Measurements from ENCODE around the gene SSR2.

Gene SSR2

DNA sequence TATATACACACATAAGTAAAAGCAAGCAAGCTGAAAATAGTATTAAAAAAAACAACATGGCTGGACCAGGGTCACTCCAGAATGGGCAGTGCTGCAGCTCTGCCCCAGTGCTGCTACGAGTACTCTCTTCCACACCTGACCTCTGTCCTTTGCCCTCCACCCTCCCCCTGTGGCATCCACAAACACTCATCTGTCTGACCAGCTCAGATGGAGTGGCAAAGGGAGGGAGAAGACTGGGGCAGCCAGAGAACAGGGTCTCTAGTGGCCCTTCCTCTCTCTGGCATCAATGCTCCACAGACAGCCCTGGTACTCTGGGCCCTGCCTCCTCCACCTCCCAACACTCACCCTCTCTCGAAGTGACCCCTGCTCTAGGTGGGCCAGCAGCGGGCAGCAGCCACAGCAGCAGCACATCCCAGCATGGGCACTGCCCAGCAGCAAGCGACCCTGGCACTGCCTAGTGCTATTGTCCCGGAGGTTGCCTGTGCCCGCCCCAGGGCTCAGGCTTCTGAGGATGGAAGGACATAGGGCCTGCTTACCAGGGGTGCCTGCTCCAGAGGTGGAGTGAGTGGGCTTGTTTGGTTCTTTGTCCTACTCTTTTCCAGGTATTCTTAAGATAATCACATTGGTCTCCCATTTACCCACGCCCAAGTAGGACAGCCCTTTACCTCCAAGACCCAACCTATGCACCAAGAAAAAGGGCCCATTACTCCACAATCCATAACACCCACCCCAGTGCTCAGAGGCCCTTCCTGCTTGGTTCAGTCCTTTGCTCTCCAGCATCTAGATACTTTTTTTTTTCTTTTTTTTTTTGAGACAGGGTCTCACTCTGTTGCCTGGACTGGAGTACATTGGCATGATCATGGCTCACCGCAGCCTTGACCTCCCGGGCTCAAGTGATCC, 48.6 kb downstream of the SSR2 start:
- DNase-seq = no peak

- DNase-seq = peak; percentile 74
Observed at GRCh38 chr1:155970531-155971167, 50.1 kb downstream of the SSR2 start.

DNA sequence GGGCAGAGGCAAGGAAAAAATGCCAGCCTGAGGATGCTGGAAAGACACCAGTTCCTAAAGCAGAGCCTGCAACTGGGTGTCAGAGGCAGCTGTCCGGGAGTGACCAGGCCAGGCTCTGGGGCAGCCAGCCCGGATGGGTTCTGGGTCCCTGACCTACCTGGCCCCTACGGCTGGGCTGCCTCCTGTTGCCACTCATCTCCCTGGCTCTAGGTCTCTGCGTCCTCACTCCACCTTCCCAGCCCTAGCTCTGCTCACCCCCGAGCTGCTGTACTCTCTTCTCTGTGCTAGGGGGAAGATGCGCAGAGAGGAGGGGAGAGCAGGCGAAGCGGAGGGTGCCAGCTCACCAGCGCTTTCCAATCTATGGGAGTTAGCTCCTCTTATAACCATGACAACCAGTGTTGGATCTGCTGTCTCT, 51.4 kb downstream of the SSR2 start:
- DNase-seq = no peak

DNA sequence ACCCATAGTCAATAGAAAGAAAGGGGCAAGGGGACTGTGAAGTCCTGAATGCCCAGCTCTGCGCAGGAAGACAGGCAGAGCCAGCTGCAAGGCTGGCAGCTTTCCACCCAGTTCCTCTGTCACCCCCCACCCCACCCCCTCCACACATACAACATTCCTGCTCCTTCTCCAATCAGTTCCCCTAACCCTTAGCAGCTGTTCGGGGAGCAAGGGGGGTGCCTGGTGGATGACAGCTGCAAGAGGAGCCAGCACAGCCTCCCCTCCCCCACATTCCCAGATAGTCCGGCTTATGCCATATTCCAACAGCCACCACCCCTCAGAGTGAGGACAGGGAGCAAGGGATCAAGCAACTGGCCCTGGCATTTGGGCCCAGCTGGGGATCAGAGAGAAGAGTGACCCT, 52.1 kb downstream of the SSR2 start:
- peak; percentile 80 for DNase-seq

DNA sequence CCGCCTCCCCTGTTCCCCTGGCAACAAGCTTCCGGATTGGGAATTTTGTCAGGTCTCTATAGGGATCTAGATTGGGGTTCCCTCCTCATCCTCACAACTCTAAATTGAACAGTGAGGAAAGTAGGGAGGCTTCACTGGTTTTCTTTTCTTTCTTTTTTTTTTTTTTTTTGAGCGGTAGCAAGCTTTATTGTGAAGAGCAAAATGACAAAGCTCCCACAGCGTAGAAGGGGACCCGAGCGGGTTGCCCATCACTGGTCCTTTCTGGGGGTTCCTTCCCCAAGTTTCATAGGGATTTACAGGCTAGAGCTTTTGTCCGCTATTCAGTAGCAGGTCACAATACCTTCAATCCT, 52.7 kb downstream of the SSR2 start:
- DNase-seq = no peak

DNA sequence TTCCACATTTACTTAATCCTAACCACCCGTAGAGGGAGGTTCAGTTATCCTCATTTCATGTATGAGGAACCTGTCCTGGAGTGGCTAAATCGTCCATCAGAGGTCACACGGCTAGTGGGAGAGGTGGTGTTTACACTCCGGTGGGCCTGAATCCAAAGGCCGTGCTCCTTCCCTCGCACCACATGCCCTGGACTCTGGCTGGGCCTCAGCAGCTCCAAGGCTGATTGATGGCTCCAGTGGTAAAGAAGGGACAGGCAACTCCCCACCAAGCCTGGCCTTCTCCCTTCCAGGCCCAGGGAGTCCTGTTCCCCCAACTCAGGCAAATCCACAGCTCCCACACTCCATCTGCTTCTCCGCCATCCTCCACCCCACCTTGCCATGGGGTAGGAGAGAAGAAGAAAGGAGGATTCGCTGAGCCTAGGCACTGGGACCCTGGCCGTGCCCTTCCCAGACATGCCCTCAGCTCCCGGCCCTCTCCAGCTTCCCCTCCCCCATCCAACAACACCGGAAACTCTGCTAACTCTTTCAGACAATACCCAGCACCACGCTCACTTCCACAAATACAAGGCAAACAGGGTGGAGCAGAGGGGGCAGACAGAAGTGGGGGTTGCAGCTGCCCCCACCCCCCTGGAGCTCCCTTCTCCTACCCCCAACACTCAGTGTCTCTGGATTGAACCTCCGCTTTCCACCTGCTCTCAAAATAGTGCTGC, 53.3 kb downstream of the SSR2 start:
- no peak for DNase-seq

GRCh38 chr1:155966750-155967149, 54.0 kb downstream of the SSR2 start:
- DNase-seq = no peak

DNA sequence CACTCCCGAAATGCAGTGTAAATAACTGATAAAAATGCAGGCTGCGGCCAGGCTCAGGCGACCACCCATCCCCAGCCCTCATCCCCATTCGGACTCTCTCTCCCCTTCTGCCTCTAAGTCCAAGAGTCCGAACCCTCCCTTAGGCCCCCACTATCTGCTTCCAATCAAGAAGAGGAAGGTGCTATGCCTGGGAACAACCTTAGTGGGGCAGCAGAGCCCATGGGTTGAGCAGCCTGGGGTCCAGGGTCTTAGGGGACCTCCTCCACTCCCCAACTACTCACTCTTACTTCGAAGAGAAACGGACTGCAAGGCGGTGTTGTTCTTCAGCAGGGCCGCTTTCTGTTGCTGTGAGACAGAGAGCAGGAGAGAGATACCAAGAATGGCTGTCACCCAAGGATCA, 54.6 kb downstream of the SSR2 start:
- DNase-seq = no peak

DNA sequence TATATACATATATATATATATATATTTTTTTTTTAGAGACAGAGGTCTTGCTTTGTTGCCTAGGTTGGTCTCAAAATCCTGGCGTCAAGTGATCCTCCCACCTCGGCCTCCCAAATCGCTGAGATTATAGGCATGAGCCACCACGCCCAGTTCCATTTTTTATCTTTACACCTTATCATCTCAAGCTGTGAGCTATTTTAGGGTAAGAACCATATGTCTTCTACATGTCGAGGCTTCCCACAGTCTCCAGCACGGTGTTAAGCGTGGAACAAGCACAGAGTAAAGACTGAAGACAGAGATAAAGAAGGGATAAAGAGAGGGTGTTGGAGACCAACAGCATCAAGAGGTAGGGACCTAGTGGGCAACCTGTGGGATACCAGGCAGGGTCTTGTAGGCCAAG, 56.6 kb downstream of the SSR2 start:
- DNase-seq = no peak

GRCh38 chr1:155962599-155963211, 58.0 kb downstream of the SSR2 start:
- no peak for DNase-seq

DNA sequence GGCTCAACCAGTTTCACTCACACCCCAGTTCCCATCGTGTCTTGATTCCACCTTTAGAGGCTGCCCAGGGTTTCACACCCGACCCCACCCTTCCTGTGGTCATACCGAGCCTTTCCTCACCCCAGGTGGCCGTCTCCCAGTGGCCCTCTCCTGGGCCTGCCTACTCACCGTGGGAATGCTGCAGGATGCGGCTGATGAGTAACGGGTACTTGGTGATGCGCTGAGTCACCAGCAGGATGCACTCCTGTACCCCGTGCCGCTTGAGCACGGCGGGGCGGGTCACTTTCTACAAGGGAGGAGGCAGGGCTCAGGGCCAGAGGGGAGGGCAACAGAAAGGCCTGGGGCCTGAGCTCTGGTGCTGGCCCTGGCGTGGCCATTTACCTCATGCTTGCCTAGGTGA, 58.8 kb downstream of the SSR2 start:
- DNase-seq = peak; percentile 91

- no peak for DNase-seq
Observed at GRCh38 chr1:155960081-155960745, 60.5 kb downstream of the SSR2 start.
